MV-4-11 (cell line): ENCODE results near the gene OGDH.
"Not testable (repeated sequence)": the region's sequence is repeated elsewhere in the genome, so short reads cannot be mapped to it uniquely, and the experiment has no call there.

ENCODE experiments used
- DNase-seq: peaks from one replicate; lab custom pipeline; 2025; lab: John Stamatoyannopoulos, UW

OGDH gene

GRCh38 chr7:44667190-44667589 lies 60.8 kb downstream of the OGDH start:
- peak; percentile 86 for DNase-seq

DNA sequence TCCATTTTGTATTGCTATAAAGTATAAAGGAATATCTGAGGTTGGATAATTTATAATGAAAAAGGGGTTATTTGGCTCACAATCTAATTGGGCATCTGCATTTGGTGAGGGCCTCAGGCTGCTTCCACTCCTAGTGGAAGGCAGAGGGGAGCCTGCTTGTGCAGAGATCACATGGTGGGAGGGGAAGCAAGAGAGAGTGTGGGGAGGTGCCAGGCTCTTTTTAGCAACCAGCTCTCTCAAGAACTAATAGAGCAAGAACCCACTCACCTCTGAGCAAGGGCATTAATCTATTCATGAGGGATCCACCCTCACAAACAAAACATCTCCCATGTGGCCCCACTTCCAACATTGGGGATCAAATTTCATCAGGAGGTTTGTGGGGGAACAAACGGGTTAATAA lies 64.6 kb downstream of the OGDH start:
- DNase-seq = no peak

DNA sequence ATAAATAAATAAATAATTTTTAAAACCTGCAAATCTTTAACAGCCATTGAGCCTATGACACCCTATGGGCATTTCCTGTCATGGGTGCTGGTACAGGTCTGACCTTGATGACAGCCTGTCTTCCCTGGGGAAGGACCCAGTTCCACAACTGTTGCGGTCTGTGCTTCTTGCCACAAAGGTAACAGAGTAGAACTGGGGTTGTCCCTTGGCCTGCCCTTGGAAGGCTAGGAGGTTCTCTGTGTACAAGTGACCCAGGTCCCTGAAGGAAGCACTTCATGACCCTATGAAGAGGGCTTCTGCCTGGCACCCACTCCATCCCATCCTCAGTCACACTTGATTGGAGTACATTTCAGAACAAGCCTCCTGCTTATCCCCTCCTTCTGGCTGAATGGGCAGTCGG lies 66.9 kb downstream of the OGDH start:
- no peak for DNase-seq

GRCh38 chr7:44673771-44674170 lies 67.3 kb downstream of the OGDH start:
- DNase-seq = no peak

- no peak for DNase-seq
These were observed 68.0 kb downstream of the OGDH start for GRCh38 chr7:44674381-44674780.

DNA sequence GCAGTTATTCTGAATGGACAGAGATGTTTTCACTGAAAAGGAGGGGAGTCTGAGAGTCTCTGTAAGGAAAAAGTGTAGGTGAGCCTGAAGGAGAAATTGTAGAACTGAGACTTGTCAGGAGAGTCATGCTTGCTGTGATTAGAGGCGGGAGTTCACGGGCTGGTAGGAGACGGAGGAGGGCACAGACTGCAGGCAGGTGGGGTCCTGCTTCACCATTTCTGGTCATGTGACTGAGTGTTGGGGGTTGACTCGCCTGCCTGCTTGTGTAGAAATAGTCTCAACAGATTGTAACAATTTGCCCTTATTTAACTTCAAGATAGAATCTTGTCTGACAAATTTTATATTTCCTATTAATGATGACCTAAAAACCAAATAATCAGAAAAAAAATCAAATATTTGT lies 70.3 kb downstream of the OGDH start:
- no peak for DNase-seq

DNA sequence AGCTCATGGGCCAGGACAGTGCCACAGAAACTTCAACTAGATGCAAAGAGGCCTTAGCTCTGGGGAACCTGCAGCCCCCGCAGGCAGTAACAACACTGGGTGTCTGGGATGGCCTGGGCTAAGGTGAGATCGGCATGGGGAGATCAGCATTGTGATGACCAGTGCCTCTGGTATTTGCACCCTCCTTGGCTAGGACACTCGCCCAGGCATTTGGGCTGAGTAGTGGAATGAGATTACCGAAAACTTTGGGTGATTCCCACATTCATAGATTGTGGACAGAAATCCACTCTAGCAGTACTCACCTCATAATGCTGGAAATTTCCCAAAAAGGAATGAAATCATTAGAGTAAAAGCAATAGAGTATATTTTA lies 71.7 kb downstream of the OGDH start:
- no peak for DNase-seq

DNA sequence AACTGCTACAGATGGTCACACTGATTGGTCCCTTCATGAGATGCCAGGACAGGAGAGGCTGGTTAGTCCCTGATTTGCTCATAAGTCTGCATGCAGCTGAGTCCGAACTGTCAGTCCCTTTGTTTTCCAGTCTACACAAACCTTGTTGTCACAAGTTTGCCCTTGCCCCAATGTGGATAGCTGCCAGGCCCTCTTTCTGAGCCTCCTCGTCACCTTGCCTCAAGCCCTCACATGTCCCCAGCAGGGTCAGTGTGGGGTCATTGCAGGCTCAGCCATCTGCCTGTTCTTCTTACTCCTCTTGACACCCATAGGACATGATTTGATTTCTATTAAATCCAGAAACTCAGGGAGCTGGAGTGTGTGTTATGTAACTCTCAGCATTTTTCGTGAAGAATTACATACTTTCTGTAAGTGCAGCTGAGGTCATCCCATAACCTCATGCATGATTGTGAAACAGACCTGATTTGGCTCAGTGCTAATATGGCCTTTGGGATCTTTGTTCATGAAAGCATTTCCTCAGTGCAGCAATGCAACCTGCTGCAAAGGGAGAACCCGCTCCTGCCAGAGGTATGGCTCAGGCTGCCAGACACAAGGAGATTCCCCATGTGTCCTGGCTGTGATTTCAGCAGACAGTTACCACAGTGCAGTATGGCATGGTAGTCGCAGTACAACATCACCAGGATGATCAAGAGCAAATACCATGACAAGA lies 72.2 kb downstream of the OGDH start:
- DNase-seq = peak; percentile 84

- DNase-seq = no peak
These were observed 75.2 kb downstream of the OGDH start for GRCh38 chr7:44681645-44682044.

GRCh38 chr7:44685723-44686122 lies 79.3 kb downstream of the OGDH start:
- DNase-seq = no peak

DNA sequence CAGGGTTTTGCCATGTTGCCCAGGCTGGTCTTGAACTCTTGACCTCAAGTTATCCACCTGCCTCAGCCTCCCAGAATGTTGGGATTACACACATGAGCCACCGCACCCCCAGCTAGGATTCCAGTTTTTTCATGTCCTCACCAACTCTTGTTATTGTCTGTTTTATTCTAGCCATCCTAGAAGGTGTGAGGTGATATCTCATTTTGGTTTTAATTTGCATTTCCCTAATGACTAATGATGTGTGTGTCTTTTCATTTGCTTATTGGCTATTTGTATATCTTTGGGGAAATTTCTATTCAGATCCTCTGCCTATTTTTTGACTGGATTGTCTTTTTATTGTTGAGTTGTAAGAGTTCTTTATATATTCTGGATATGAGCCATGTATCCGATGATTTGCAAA lies 83.0 kb downstream of the OGDH start:
- no peak for DNase-seq

DNA sequence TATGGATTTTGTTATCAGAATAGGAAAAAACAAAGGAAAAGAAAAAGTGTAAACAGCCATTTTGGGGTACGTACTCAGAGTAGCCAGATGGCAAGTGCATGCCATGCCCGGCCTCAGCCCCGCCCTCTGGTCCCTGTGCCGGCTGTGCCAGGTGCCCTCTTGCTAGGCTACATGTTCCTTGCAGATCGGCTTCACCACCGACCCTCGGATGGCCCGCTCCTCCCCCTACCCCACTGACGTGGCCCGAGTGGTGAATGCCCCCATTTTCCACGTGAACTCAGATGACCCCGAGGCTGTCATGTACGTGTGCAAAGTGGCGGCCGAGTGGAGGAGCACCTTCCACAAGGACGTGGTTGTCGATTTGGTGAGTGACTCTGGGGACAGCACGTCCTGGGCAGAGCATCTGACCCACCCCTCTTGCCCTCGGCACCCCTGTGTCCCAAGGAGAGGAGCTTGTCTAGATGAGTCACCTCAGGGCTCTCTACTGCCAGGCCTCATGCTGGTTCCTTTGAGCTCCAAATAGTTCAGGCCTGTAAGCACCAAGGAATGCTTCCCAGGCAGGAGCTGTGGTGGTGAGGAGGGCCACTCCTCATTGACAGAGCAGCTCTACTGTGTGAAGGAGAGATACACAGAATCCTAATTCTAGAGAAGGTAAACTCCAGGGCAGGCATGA lies 87.3 kb downstream of the OGDH start:
- DNase-seq = no peak

- DNase-seq = no peak
These were observed 87.9 kb downstream of the OGDH start for GRCh38 chr7:44694326-44694725.

- no peak for DNase-seq
These were observed 88.3 kb downstream of the OGDH start for GRCh38 chr7:44694766-44695165.

- DNase-seq = no peak
These were observed 89.3 kb downstream of the OGDH start for GRCh38 chr7:44695756-44696155.

- DNase-seq = no peak
These were observed 90.3 kb downstream of the OGDH start for GRCh38 chr7:44696728-44697127.

DNA sequence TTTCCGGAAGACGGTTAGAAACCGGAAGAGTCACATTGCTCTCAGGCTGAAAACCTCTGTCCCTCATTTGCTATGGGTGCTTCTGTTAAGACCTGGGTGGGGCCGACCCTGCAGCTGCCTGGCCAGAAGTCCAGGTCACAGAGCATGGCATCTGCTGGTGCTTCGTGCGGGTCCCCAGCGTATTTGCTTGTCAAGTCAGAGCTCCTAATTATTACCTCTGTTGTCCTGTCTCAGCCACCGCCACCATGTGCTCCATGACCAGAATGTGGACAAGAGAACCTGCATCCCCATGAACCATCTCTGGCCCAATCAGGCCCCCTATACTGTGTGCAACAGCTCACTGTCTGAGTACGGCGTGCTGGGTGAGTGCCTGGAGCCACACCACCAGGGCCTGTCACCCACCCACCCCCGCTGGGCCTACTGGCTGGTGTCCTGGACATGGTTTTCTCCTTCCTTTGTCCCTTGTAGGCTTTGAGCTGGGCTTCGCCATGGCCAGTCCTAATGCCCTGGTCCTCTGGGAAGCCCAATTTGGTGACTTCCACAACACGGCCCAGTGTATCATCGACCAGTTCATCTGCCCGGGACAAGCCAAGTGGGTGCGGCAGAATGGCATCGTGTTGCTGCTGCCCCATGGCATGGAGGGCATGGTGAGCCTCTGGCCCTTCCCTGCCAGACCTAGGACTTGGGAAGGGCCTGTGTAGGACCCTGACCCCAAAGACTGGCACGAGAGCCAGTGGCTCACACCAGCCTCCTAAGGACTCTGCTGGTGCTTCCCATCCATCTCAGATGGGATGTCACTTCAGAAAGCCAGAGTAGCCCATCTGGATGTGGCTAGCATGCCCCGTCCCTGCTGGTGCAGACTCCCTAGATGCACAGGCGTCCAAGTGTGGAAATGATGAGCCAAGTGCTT lies 91.0 kb downstream of the OGDH start:
- DNase-seq = no peak

DNA sequence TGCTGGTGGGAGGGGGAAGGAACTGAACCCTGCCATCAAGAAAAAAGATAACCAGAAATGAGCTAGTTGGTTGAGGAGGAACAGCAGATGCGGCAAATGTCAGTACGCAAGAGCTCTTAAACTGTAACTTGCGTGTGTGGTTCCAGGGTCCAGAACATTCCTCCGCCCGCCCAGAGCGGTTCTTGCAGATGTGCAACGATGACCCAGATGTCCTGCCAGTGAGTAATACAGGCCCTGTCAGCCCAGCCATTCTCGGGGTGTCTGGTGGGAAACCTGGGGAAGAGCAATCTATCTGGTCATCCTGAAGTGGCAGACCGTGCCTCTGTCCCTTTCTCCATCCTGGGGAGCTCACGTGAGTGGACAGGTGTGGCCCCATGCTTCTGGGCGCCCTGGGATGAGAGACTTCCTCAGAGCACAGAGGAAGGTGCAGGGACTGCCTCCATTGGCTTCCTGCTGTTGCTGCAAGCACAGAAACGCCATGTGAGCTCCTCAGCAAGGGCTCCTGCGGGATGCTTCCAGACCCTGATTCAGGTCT lies 91.7 kb downstream of the OGDH start:
- DNase-seq = no peak

DNA sequence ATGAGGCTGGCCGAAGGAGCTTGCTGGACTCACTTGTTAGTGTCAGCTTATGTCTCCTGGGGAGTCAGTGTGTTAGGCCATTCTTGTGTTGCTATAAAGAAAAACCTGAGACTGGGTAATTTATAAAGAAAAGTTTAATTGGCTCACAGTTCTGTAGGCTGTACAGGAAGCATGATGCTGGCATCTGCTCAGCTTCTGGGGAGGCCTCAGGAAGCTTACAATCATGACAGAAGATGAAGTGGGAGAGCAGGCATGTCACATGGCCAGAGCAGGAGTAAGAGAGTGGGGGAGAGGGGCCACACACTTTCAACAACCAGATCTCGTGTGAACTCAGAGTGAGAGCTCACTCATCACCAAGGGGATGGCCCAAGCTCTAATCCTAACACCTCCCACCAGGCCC lies 93.2 kb downstream of the OGDH start:
- DNase-seq = not testable (repeated sequence)

DNA sequence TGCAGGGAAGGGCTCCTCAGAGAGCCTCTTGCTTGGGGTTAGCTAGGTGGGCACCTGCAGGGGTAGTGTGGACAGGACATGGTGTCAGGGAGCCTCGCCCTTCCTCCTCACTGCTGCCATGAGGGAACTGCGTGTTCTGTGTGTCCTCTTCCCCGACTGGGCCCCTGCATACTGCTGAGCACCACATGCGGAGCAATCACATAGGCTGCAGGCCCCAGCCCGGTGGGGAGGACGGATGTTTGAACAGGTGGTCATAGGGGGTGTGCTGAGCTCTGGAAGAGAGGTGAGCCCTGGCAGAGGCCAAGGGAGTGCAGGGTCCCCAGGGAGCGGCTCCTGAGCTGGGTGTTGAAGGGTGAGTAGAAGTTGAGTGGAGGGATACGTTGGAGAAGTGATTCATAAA lies 93.9 kb downstream of the OGDH start:
- DNase-seq = no peak

- not testable (repeated sequence) for DNase-seq
These were observed 97.0 kb downstream of the OGDH start for GRCh38 chr7:44703391-44703790.

DNA sequence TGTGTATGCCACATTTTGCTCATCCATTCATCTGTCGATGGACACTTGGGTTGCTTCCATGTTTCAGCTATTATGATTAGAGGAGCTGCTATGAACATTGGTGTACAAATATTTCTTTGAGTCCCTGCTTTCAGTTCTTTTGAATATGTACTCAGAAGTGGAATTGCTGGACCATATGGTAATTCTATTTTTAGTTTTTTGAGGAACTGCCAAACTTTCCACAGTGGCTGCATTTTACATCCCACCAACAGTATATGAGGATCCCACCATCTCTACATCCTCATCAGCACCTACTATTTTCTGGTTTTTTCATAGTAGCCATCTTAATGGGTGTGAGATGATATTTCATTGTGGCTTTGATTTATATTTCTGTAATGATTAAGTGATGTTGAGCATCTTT lies 97.5 kb downstream of the OGDH start:
- DNase-seq = peak; percentile 17

GRCh38 chr7:44705434-44705833 lies 99.0 kb downstream of the OGDH start:
- DNase-seq = no peak
